HG02981 (cell line): ENCODE results near the gene DTX3.

Source experiments
- ATAC-seq: cut with Tn5 transposase; IDR thresholded peaks from one replicate; pipeline ENCODE4 v1.9.1; 2021; ENCODE audit warnings: mild to moderate bottlenecking, moderate library complexity; ENCODE audit not compliant: unreplicated experiment

The DTX3 gene

DNA sequence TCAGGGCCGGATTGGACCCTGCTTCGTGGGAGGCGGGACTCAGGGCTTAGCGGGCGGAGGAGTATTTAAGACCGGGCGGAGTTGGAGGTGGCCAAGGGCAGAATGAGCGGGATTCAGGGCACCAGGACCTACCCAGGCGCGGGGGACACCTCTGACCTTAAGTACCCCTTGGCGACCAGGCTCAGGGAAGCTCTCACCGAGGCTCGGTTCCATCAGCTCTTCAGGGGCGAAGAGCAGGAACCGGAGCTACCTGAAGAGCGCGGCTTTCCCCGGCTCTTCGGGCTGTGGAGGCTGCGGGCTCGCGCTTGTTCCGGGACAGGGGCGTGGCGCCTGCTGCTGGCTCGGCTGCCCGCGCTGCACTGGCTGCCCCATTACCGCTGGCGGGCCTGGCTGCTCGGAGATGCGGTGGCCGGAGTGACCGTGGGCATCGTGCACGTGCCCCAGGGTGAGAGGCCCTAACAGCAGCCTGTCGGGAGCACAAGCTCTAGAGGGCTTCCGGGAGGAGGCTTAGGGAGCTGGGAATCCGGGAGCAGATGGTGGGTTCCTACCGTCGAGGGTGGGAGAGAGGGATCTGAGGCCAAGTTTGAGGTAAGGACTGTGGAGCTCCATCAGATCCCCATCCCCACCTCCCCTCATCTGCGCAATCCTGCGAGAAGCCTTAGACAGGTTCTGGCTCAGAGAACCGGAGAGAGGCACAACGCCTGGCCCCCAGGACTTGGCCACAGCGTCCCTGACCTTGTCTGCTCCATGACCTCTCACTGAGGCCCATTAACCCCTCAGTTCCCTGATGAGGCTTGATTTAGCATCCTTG is 15.0 kb downstream of the DTX3 start:
- no peak for ATAC-seq

DNA sequence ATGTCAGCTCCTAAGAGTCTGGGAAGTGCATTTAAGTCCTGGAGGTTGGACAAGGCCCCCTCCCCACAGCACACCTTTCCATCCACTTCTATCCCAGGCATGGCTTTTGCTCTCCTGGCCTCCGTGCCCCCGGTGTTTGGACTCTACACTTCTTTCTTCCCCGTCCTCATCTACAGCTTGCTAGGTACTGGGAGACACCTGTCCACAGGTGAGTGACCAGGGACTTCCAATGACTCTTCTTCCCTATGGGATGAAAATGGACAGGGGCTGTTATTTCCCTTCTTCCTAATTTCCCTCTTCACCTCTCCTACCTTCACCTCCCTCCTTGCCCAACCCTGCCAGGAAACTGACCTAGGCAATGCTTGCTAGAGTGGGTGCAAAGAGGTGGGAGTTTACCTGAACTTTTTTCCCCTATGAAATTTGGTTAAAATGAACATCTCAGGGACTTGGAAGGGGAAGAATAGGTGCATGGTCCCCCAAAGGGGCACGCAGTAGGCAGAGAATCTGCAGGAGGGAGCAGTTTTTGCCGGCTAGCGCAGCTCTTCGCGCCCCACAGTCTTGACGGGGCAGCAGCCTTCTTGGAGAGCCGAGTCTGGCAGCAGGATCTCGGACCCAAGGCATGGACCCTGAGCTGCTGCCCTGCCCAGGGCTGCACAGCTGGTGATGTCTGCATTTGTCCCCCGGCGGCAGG is 15.8 kb downstream of the DTX3 start:
- no peak for ATAC-seq

DNA sequence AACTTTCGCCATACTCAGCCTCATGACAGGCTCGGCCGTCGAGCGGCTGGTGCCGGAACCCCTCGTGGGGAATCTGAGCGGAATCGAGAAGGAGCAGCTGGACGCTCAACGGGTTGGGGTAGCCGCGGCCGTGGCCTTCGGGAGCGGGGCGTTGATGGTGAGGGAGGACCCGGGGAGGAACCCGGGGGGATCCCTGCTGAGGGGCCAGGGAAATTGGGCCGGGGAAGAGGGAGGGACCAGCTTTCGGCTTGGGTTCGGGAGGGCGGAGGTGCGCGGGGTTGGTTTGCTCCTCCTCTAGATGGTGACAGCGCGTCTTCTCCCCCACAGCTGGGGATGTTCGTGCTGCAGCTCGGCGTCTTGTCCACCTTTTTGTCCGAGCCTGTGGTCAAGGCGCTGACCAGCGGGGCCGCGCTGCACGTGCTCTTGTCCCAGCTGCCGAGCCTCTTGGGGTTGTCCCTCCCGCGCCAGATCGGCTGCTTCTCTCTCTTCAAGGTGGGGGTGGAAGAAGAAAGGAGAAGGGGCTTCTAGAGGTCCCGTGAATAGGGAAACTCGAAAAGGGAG is 16.4 kb downstream of the DTX3 start:
- ATAC-seq = no peak

GRCh38 chr12:57621497-57622292 is 17.1 kb downstream of the DTX3 start:
- peak; percentile 58 for ATAC-seq

DNA sequence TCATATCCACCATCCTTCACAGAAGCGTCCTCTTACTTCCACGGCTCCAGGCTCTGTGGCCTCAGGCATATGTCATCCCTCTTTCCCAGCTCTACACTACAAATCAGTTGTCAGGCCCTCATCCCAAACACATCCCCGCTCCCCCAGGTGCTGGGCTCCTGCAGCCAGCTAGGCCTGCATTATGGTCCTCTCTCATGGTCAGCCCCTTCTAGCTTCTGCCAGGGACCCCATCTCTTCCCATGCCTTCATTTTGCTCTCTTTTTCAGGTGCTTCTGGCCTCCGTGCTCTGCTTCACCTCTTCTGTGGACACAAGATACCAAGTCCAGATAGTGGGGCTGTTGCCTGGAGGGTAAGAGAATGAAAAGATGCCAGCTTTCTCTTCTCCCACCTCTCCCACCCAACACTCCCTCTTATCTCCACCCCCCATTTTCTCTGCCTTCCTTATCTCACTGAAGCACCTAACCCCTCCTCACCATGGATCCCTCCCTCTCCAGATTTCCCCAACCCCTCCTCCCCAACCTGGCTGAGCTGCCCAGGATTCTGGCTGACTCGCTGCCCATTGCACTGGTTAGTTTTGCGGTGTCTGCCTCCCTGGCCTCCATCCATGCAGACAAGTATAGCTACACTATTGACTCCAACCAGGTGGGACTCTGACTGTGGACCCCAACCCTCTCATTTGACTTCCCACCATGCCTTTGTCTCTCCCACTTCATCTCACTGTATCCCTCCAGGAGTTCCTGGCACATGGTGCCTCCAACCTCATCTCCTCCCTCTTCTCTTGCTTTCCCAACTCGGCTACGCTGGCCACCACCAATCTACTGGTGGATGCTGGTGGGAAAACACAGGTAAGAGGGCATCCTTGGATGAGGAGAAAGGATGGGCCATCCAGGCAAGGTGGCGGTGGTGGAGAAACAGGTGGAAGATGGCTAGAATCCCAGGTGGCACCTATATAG is 17.9 kb downstream of the DTX3 start:
- no peak for ATAC-seq

DNA sequence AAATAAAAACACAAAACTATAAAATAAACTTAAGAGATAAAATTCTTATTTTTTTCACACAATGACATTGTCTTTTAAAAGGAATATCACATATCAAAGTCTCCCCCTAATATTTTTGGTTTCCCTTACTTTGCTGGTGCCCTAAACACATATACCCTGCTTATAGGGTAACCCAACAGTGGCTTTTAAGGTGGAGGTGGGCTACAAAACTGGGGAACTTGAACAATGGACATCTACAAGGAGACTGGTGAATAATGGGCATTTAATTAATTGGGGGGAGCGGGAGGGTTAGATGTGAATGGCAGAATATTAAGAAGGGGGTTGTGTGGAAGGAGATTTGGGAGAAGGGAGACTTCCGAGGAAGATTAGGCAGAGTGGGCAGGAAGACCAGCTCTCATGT is 18.8 kb downstream of the DTX3 start:
- no peak for ATAC-seq

- ATAC-seq = no peak
Measured at GRCh38 chr12:57623811-57624390, 19.3 kb downstream of the DTX3 start.

DNA sequence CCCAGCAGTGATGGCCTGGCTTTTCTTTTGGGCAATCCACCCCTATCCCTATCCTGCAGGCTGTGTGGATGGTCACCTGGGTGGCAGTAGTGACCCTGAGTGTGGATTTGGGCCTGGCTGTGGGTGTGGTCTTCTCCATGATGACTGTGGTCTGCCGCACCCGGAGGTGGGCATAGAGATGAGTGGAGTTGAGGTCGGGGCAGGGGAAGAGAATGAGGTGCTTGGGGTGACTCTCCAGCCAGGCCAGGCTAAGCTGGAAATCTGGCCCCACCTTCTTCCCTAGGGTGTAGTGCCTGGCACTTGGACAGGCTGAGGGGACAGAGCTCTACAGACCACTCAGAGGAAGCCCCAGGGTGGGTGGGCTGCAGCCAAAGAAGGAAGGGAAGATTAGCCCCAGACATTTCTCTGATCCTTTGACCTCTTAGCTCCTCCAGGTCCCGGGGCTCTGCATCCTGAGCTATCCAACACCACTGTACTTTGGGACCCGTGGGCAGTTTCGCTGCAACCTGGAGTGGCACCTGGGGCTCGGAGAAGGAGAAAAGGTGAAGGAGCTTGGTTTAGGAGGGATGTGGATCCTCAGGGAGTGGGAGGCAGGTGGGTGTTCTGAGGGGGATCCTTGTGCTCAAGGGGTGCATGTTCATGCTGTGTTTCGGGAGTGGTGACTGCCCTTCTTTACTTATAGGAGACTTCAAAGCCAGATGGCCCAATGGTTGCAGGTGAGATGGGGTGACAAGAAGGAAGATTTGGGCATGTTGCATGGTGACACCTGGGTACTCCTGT is 20.0 kb downstream of the DTX3 start:
- ATAC-seq = no peak

GRCh38 chr12:57625261-57626032 is 20.8 kb downstream of the DTX3 start:
- no peak for ATAC-seq

- ATAC-seq = no peak
Measured at GRCh38 chr12:57626111-57626920, 21.7 kb downstream of the DTX3 start.

GRCh38 chr12:57626921-57627445 is 22.4 kb downstream of the DTX3 start:
- no peak for ATAC-seq

GRCh38 chr12:57627501-57628279 is 23.1 kb downstream of the DTX3 start:
- no peak for ATAC-seq

DNA sequence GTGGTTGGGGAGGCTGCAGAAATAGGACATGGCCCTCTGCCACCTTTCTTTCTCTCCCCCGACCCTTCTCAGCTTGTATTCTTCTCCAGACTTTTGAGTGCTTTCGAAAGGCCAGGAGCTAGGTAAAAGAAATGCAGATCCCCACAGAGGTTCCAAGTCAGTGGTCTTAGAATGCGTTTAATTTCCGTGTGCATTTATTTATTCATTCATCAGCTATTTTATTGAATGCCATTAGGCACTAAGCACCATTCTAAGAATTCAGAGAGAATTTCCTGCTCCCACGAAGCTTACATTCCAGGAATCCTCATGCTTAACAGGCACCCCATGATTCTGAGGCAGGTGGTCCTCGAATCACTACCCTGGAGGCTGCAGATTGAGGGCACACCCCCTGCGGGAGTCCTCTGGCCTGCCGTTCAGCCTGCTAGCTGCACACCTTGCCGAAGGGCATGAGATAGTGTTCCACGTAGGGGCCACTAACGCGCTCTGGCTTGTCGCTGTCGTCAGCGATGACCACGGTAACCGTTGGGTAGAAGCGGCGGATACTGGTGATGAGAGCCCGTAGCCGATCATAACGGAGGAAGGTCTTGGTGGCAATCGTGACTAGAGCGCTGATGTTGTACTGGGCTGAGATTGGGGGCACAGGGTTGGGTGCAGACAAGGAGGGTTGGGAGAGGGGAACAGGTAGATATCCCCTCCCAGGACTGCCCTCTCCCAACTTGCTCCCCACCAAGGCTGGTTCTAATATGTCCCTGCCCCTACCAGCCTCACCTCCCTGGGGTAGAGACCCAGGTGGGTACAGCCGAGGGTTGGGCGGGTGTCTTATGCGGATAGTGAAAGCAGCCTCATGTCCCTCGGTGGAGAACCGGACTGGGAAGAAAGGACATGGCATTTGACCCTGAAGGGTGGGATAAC is 23.9 kb downstream of the DTX3 start:
- ATAC-seq = no peak

DNA sequence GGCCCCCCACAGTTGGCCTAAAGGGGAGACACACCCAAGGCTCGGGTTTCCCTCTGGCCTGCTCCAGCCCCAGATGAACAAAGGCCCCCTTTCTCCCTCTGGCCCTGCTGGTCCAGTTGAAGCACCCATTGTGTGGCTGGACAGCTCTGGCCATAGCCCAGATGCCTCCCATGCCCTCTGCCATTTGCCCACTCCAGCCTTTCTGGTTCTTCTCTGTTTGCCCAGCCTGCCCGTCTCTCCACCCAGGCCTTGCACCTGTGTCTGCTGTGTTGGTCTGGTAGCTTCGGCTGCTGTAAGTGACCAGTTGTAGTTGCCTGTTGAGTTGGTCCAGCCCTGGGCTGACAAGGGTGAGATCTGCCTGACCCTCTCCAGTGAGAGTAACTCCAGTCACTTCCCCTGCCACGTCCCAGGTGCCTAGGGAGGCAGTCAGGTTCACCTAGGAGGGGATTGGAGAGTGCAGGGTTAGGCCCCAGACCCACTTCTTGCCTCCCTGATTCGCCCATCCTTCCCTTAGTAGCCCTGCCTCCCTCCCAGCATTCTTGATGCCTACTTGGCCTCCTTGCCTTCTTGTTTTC is 25.4 kb downstream of the DTX3 start:
- ATAC-seq = no peak

DNA sequence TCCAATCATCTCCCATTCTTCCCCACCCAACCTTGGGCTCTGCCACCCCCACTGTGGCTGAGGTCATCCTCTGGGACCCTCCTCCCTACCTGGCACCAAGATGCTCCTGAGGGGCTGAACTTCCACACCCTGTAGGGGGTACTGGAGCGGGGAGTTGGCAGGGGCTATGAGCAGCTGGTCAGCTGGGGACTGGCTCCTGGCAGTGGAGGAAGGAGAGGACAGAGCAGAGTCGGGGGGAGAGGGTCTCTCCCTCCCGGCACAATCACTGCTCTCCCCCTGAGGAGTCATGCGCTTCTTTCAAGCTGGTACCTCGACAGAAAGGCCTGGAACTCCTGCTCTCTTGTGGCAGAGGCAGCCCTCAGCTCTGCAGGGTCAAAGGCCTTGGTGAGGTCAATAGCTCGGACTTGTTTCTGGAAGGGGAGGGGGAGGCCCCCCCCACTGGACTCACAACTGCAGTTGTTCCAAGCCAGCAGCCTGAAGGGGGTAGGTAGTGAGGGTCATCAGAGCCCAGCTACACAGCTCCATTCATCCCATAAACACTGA is 26.3 kb downstream of the DTX3 start:
- ATAC-seq = no peak
